GM21381 (cell line): ENCODE results near the gene MEGF10.

Experiments used
- ATAC-seq: cut with Tn5 transposase; IDR thresholded peaks from one replicate; pipeline ENCODE4 v1.9.1; 2021; ENCODE audit warnings: mild to moderate bottlenecking, moderate library complexity; ENCODE audit not compliant: unreplicated experiment

Gene MEGF10

GRCh38 chr5:127409246-127409917 lies 118.8 kb downstream of the MEGF10 start:
- no peak for ATAC-seq

GRCh38 chr5:127409921-127410675 lies 119.5 kb downstream of the MEGF10 start:
- no peak for ATAC-seq

- peak; percentile 66 for ATAC-seq
These were observed 120.4 kb downstream of the MEGF10 start for GRCh38 chr5:127410959-127411358.

GRCh38 chr5:127411381-127411780 lies 120.8 kb downstream of the MEGF10 start:
- ATAC-seq, result no peak

GRCh38 chr5:127412698-127413097 lies 122.1 kb downstream of the MEGF10 start:
- no peak for ATAC-seq

GRCh38 chr5:127415034-127415433 lies 124.4 kb downstream of the MEGF10 start:
- no peak for ATAC-seq

- no peak for ATAC-seq
These were observed 126.3 kb downstream of the MEGF10 start for GRCh38 chr5:127416906-127417305.

GRCh38 chr5:127417528-127417927 lies 126.9 kb downstream of the MEGF10 start:
- no peak for ATAC-seq

- no peak for ATAC-seq
These were observed 127.8 kb downstream of the MEGF10 start for GRCh38 chr5:127418367-127418766.

- ATAC-seq, result no peak
These were observed 128.5 kb downstream of the MEGF10 start for GRCh38 chr5:127418974-127419682.

- ATAC-seq, result no peak
These were observed 129.2 kb downstream of the MEGF10 start for GRCh38 chr5:127419683-127420257.

- ATAC-seq, result no peak
These were observed 130.2 kb downstream of the MEGF10 start for GRCh38 chr5:127420758-127421157.

- no peak for ATAC-seq
These were observed 130.9 kb downstream of the MEGF10 start for GRCh38 chr5:127421471-127421870.

GRCh38 chr5:127423173-127423798 lies 132.7 kb downstream of the MEGF10 start:
- peak; percentile 63 for ATAC-seq

GRCh38 chr5:127425037-127425436 lies 134.4 kb downstream of the MEGF10 start:
- ATAC-seq, result no peak

GRCh38 chr5:127425868-127426267 lies 135.3 kb downstream of the MEGF10 start:
- ATAC-seq, result no peak

GRCh38 chr5:127426661-127427060 lies 136.1 kb downstream of the MEGF10 start:
- ATAC-seq, result no peak

GRCh38 chr5:127428276-127428675 lies 137.7 kb downstream of the MEGF10 start:
- ATAC-seq, result no peak

- no peak for ATAC-seq
These were observed 138.2 kb downstream of the MEGF10 start for GRCh38 chr5:127428748-127429147.

- ATAC-seq, result no peak
These were observed 139.3 kb downstream of the MEGF10 start for GRCh38 chr5:127429928-127430327.

- no peak for ATAC-seq
These were observed 140.0 kb downstream of the MEGF10 start for GRCh38 chr5:127430627-127431026.
